ENCODE results near the gene ARVCF.
"Not testable (repeated sequence)": the region's sequence is repeated elsewhere in the genome, so short reads cannot be mapped to it uniquely, and the experiment has no call there.

Gene ARVCF

DNA sequence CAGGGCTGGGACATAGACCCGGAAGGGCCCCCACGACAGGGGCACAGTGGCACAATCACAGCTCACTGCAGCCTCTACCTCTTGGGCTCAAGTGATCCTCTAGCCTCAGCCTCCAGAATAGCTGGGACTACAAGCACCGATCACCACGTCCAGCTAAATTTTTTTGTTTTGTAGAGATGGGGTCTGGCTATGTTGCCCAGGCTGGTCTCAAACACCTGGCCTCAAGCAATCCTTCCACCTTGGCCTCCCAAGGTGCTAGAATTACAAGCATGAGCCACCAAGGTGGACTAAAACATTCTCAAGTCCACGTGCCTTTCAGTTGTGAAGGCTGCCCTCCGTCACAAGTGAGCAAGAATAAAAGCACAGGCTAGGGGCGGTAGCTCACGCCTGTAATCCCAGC, 85.1 kb downstream of the ARVCF start:
- DNase-seq = no peak

DNA sequence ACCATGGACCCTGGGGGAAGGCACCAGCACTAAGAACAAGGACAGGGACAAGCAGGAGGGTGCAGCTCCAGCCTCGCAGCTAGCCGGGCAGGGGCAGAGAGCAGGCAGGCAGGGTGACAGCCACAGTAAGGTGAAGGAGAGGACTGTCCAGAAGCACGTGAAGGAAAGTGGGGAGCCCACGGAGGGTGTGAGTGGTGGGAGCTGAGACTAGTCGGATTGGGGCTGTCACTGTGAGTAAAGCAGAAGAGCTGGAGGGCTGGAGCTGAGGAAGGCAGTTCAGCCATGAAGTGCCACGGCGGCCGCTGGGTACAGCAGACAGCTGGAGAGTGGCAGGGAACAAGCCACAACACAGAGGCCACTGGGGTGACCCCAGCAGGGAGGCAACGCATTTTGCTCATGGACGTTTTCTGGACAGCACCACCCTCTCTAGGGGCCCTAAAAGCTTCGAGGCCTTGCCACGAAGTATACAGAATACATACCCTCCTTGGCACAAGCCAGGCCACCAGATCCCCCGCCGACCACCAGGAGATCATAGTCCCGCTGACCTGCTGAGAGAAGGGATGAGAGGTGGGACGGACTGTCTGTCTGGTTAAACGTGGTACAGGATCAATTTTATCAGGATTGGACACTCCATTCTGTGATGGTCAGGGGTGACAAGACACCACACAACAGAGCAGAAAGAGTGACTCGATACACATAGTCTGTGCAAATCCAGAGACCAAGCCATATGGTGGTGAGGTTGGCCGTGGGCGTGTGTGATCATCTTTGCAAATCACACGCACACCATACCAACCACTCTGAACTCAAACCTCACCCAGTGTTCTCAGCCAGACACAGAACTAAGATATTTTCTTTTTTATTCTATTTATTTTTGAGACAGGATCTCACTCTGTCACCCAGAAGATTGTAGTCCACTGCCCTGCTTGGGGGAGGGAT, 85.8 kb downstream of the ARVCF start:
- DNase-seq = no peak

DNA sequence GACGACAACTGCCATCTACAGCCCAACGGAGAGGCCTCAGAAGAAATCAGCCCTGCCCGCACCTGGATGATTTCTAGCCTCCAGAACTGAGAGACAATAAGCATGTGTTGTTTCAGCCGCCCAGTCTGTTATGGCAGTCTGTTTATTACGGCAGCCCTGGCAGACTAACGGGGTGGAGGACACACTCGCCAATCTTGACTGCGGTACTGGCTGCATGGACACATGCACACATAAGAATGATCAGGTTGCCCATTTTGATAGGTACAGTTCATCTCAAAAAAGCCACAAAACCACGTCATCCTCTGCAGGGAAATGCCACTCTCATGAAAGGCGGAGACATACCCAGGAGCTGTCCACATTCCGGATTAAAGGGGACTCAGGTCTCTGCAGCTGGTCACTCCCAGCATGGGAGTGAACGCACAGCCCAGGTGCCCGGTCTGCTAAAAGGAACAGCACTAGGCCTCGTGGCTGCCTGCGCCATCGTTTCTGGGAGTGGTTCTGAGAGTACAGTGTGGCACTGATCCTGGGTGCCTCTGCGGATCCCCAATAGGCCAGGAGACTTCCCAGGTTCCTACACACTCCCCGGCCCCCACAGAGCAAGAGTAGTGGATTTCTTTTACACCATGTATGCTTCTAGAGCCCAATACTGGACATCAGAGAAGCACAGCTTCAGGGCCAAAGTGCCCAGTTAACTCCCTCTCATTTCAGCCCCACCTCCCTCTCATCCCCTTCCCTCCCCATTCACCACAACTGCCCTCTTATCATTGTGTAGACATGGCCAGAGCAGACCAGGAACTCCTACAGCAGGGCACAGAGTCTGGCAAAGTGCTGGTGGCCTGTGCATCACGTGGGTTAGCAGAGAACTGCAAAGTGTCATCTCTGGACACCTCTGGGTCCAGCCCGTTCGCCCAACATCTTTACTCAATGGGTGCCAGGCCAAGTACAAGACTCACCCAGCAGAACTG, 86.8 kb downstream of the ARVCF start:
- DNase-seq = no peak

DNA sequence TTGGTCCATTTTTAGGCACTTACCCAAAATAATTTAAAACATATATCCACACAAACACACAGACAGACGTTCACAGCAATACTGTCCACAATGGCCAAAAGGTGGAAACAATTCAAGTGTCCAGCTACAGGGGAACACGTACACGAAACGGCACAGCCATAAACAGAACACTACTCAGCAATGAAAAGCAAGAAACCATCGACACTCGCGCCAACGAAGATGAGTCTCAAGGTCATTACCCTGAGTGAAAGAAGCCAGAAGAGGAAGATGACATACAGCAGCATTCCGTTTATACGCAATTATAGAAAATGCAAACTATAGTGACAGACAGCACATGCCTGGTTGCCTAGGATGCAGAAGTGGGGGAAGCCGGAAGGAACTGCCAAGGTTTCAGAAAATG, 88.4 kb downstream of the ARVCF start:
- no peak for DNase-seq

DNA sequence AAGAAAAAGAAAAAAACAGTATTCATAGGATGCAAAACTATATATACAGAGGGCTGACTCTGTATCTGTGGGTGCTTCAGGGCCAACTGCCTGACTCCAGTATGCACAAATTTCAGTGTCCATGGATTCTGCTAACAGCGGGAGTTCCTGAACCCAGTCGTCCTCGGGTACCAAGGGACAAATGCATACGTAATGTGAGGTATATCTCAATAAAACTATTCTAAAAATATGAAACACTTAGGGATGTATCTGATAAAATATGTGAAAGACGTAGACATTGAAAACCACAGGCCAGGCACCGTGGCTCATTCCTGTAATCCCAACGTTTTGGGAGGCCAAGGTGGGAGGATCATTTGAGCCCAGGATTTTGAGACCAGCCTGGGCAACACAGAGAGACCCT, 88.9 kb downstream of the ARVCF start:
- no peak for DNase-seq

DNA sequence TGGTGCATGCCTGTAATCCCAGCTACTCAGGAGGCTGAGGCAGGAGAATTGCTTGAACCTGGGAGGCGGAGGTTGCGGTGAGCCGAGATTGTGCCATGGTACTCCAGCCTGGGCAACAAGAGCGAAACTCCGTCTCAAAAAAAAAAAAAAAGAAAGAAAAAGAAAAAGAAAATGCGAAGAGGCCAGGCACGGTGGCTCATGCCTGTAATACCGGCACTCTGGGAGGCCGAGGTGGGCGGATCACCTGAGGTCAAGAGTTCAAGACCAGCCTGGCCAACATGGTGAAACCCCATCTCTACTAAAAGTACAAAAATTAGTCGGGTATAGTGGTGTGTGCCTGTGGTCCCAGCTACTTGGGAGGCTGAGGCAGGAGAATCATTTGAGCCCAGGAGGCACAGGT, 90.6 kb downstream of the ARVCF start:
- not testable (repeated sequence) for DNase-seq

GRCh38 chr22:19923914-19924513, 92.6 kb downstream of the ARVCF start:
- no peak for DNase-seq

- no peak for DNase-seq
These were observed 95.0 kb downstream of the ARVCF start for GRCh38 chr22:19921544-19922081.

Measured in activated CD4-positive, alpha-beta T cell treated with anti-CD3 and anti-CD28 coated beads, Interleukin-2, amount 50 U/mL, for 1 hour (primary cell).